ENCODE measurements around the gene TPGS1. TPM values are rescaled to one million over a fixed set of nuclear protein-coding genes. Genes with fewer than 3 reads are reported as not detected.

TPGS1 gene
- total RNA-seq, 5 donors from 2014 or later (not counting 1 experiment from before 2014, with no cell fraction given), result 22.2 to 44.4 (median 39.4) TPM

DNA sequence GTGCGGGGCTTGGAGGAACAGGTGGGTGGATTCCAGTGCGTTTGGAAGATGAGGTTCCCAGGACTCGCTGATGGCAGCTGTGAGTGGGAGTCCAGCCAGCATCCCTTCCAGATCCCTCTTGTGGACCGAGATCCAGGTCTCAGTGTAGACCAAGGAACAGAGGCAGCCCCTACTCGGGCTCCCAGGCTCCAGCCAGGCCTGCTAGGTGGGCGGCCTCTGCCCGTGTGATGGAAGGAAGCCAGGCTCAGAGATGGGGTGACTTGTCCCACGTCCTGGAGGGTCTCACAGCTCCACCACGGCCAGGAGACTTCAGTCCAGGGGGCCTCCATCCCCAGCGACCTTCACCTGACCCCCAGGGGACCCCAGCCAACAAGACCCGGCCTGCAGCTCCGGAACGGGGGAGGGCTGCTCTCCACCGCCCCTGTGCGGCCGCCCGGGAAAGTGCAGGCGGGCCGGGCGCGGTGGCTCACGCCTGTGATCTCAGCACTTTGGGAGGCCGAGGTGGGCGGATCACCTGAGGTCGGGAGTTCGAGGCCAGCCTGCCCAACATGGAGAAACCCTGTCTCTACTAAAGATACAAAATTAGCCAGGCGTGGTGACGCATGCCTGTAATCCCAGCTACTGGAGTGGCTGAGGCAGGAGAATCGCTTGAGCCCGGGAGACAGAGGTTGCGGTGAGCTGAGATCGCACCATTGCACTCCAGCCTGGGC lies 11.7 kb upstream of the TPGS1 start:
- ATAC-seq (replicated peaks in 1 of 4) (peak in 2 of 4 experiments; percentile 53 to 56), DNase-seq (peak in 18 of 35 experiments; percentile 16 to 63 (median 42))
- Mint-ChIP-seq H3K36me3 (peaks cover 3% of the 10 kb centered on the region), H3K27ac (no peak overlapping the region), H3K4me3 (peak overlapping the region in 1 of 3 donors; percentile 13), H3K4me1 (peaks cover 6 to 17% (median 15%) of the 10 kb centered on the region in 3 donors), H3K27me3 (peaks cover 11 to 16% of the 10 kb centered on the region in 2 donors), H3K9me3 (no peaks in the 10 kb centered on the region)
- H3K27me3 ChIP-seq (replicated peaks in 1 of 2; ENCODE audit: control insufficient read depth in 2 of 2, extremely low read depth in 1 of 2, insufficient read depth in 2 of 2, low read length in 1 of 2), result peaks cover 4 to 46% of the 10 kb centered on the region in 2 experiments
- ChIA-PET CTCF (interaction anchor here in 1 of 2 donors (1.0 to 1.3 kb wide), 3 partner anchors 9 to 15 kb away, joined by 3 read pairs; no protein-coding TSS in a partner anchor), POLR2A (no interaction called here)
- H3K36me3 ChIP-seq (ENCODE audit: control insufficient read depth in 2 of 2, extremely low read depth in 1 of 2, insufficient read depth in 1 of 2, low read length in 1 of 2), result no peaks in the 10 kb centered on the region
- H3K4me3 ChIP-seq (ENCODE audit: control insufficient read depth in 1 of 2, extremely low read depth in 1 of 2, low read length in 1 of 2), result no peak overlapping the region
- H3K27ac ChIP-seq (ENCODE audit: low read length), result no peak overlapping the region
- 31% methylated on average over 25 of the region's 32 CpGs for WGBS (ENCODE audit: insufficient coverage)
- H3K4me1 ChIP-seq (ENCODE audit: control insufficient read depth in 1 of 2, extremely low read depth in 1 of 2, insufficient read depth in 2 of 2, low read length in 2 of 2), result peaks cover 0 to 25% of the 10 kb centered on the region in 2 experiments
- H3K9me3 ChIP-seq, result no peaks in the 10 kb centered on the region

- Histone ChIP-seq H3K4me3 (ENCODE audit: control insufficient read depth in 1 of 2, extremely low read depth in 1 of 2, low read length in 1 of 2) (no peak within 1 kb of the TSS), H3K27me3 (replicated peaks in 1 of 2; ENCODE audit: control insufficient read depth in 2 of 2, extremely low read depth in 1 of 2, insufficient read depth in 2 of 2, low read length in 1 of 2) (peaks cover 4 to 46% of the 10 kb centered on the region in 2 experiments), H3K36me3 (ENCODE audit: control insufficient read depth in 2 of 2, extremely low read depth in 1 of 2, insufficient read depth in 1 of 2, low read length in 1 of 2) (no peaks in the 10 kb centered on the region), H3K27ac (ENCODE audit: low read length) (no peak within 1 kb of the TSS), H3K9me3 (no peaks in the 10 kb centered on the region), H3K4me1 (ENCODE audit: control insufficient read depth in 1 of 2, extremely low read depth in 1 of 2, insufficient read depth in 2 of 2, low read length in 2 of 2) (peaks cover 0 to 25% of the 10 kb centered on the region in 2 experiments)
- ATAC-seq (replicated peaks in 1 of 4), result no peak
- peaks cover 11 to 16% of the 10 kb centered on the region in 2 donors for H3K27me3 Mint-ChIP-seq
- H3K4me1 Mint-ChIP-seq, result peaks cover 6 to 17% (median 15%) of the 10 kb centered on the region in 3 donors
- no peaks in the 10 kb centered on the region for H3K9me3 Mint-ChIP-seq
- peak within 1 kb of the TSS in 1 of 3 donors; percentile 13 for H3K4me3 Mint-ChIP-seq
- H3K27ac Mint-ChIP-seq, result no peak within 1 kb of the TSS
- H3K36me3 Mint-ChIP-seq, result peaks cover 3% of the 10 kb centered on the region
- WGBS (ENCODE audit: insufficient coverage), result 18% methylated on average over 31 of the region's 33 CpGs
- ChIA-PET CTCF (interaction anchor here in 1 of 2 donors (1.0 to 1.3 kb wide), 2 partner anchors 8 to 11 kb away, joined by 3 read pairs; no protein-coding TSS in a partner anchor), POLR2A (no interaction called here)
- DNase-seq, result no peak
Observed at GRCh38 chr19:496112-496665, 11.1 kb upstream of the TPGS1 start, which contains the start of gene MADCAM1. Gene MADCAM1, plus strand, starts transcription at chr19:496486. Its CDS starts 14 bp downstream, at chr19:496500.

GRCh38 chr19:496986-497385 lies 10.3 kb upstream of the TPGS1 start:
- peaks cover 3% of the 10 kb centered on the region for H3K36me3 Mint-ChIP-seq
- H3K27me3 Mint-ChIP-seq, result peaks cover 11 to 16% of the 10 kb centered on the region in 2 donors
- 0% methylated on average over 4 of the region's 18 CpGs for WGBS (ENCODE audit: insufficient coverage)

GRCh38 chr19:497491-497868 lies 9.8 kb upstream of the TPGS1 start:
- H3K4me1 Mint-ChIP-seq, result peaks cover 6 to 17% (median 15%) of the 10 kb centered on the region in 3 donors
- Histone ChIP-seq H3K36me3 (ENCODE audit: control insufficient read depth in 2 of 2, extremely low read depth in 1 of 2, insufficient read depth in 1 of 2, low read length in 1 of 2) (no peaks in the 10 kb centered on the region), H3K27ac (ENCODE audit: low read length) (no peak overlapping the region), H3K9me3 (no peaks in the 10 kb centered on the region), H3K4me3 (ENCODE audit: control insufficient read depth in 1 of 2, extremely low read depth in 1 of 2, low read length in 1 of 2) (no peak overlapping the region), H3K4me1 (ENCODE audit: control insufficient read depth in 1 of 2, extremely low read depth in 1 of 2, insufficient read depth in 2 of 2, low read length in 2 of 2) (peaks cover 0 to 25% of the 10 kb centered on the region in 2 experiments), H3K27me3 (replicated peaks in 1 of 2; ENCODE audit: control insufficient read depth in 2 of 2, extremely low read depth in 1 of 2, insufficient read depth in 2 of 2, low read length in 1 of 2) (peaks cover 4 to 46% of the 10 kb centered on the region in 2 experiments)
- 2% methylated on average over 35 of the region's 36 CpGs for WGBS (ENCODE audit: insufficient coverage)
- ATAC-seq (replicated peaks in 1 of 4) (peak in 2 of 4 experiments; percentile 24 to 26), DNase-seq (no peak)
- CTCF ChIA-PET, result interaction anchor here in 1 of 2 donors (1.5 kb wide), 1 partner anchor 9 kb away, joined by 6 read pairs; no protein-coding TSS in a partner anchor
- POLR2A ChIA-PET, result no interaction called here
- H3K27me3 Mint-ChIP-seq, result peaks cover 11 to 16% of the 10 kb centered on the region in 2 donors
- H3K27ac Mint-ChIP-seq, result no peak overlapping the region
- H3K9me3 Mint-ChIP-seq, result no peaks in the 10 kb centered on the region
- no peak overlapping the region for H3K4me3 Mint-ChIP-seq
- peaks cover 3% of the 10 kb centered on the region for H3K36me3 Mint-ChIP-seq

More at GRCh38 chr19:496986-497385, 10.3 kb upstream of the TPGS1 start:
- Histone ChIP-seq H3K4me1 (ENCODE audit: control insufficient read depth in 1 of 2, extremely low read depth in 1 of 2, insufficient read depth in 2 of 2, low read length in 2 of 2) (peaks cover 0 to 25% of the 10 kb centered on the region in 2 experiments), H3K27ac (ENCODE audit: low read length) (no peak overlapping the region), H3K9me3 (no peaks in the 10 kb centered on the region), H3K36me3 (ENCODE audit: control insufficient read depth in 2 of 2, extremely low read depth in 1 of 2, insufficient read depth in 1 of 2, low read length in 1 of 2) (no peaks in the 10 kb centered on the region), H3K27me3 (replicated peaks in 1 of 2; ENCODE audit: control insufficient read depth in 2 of 2, extremely low read depth in 1 of 2, insufficient read depth in 2 of 2, low read length in 1 of 2) (peaks cover 4 to 46% of the 10 kb centered on the region in 2 experiments), H3K4me3 (ENCODE audit: control insufficient read depth in 1 of 2, extremely low read depth in 1 of 2, low read length in 1 of 2) (no peak overlapping the region)
- Mint-ChIP-seq H3K27ac (no peak overlapping the region), H3K4me3 (no peak overlapping the region), H3K9me3 (no peaks in the 10 kb centered on the region), H3K4me1 (peaks cover 6 to 17% (median 15%) of the 10 kb centered on the region in 3 donors)
- DNase-seq (no peak), ATAC-seq (replicated peaks in 1 of 4) (no peak)
- ChIA-PET CTCF (no interaction called here), POLR2A (no interaction called here)

DNA sequence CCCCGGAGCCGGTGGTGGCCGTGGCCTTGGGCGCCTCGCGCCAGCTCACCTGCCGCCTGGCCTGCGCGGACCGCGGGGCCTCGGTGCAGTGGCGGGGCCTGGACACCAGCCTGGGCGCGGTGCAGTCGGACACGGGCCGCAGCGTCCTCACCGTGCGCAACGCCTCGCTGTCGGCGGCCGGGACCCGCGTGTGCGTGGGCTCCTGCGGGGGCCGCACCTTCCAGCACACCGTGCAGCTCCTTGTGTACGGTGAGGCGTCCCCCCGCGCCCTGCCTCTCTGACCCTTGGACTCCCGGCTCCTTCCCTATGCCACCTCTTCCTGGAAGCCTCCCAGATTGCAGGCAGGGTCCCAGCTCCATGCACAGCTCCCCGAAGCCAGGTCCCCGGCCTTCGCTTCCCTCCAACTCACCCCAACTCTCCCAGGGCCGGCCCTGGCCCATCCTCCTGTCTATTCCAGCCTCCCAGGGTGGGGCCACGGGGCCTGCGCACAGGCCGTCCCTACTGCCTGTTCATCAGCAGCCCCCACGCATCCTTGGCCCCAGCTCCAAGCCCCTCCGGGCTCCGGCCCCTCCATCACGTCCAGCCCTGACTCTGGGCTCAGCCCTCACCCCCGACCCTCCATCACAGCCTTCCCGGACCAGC lies 9.3 kb upstream of the TPGS1 start:
- Histone ChIP-seq H3K36me3 (ENCODE audit: control insufficient read depth in 2 of 2, extremely low read depth in 1 of 2, insufficient read depth in 1 of 2, low read length in 1 of 2) (no peaks in the 10 kb centered on the region), H3K27ac (ENCODE audit: low read length) (no peak overlapping the region), H3K9me3 (no peaks in the 10 kb centered on the region), H3K27me3 (replicated peaks in 1 of 2; ENCODE audit: control insufficient read depth in 2 of 2, extremely low read depth in 1 of 2, insufficient read depth in 2 of 2, low read length in 1 of 2) (peaks cover 4 to 46% of the 10 kb centered on the region in 2 experiments), H3K4me1 (ENCODE audit: control insufficient read depth in 1 of 2, extremely low read depth in 1 of 2, insufficient read depth in 2 of 2, low read length in 2 of 2) (peaks cover 0 to 25% of the 10 kb centered on the region in 2 experiments), H3K4me3 (ENCODE audit: control insufficient read depth in 1 of 2, extremely low read depth in 1 of 2, low read length in 1 of 2) (no peak overlapping the region)
- POLR2A ChIA-PET, result no interaction called here
- CTCF ChIA-PET, result interaction anchor here (0.5 to 1.5 kb wide), 2 partner anchors 9 to 133 kb away, joined by 5 to 6 read pairs; no protein-coding TSS in a partner anchor
- no peak overlapping the region for H3K27ac Mint-ChIP-seq
- 9% methylated on average over 50 of the region's 50 CpGs for WGBS (ENCODE audit: insufficient coverage)
- peak overlapping the region in 2 of 3 donors; percentile 13 to 62 for H3K4me3 Mint-ChIP-seq
- DNase-seq (no peak), ATAC-seq (replicated peaks in 1 of 4) (peak in 2 of 4 experiments; percentile 28 to 36)
- H3K27me3 Mint-ChIP-seq, result peaks cover 11 to 16% of the 10 kb centered on the region in 2 donors
- peaks cover 3% of the 10 kb centered on the region for H3K36me3 Mint-ChIP-seq
- no peaks in the 10 kb centered on the region for H3K9me3 Mint-ChIP-seq
- peaks cover 4 to 17% (median 13%) of the 10 kb centered on the region in 3 donors for H3K4me1 Mint-ChIP-seq

GRCh38 chr19:498511-498891 lies 8.8 kb upstream of the TPGS1 start:
- POLR2A ChIA-PET, result no interaction called here

More at GRCh38 chr19:498511-498891, 8.8 kb upstream of the TPGS1 start:
- Histone ChIP-seq H3K4me3 (ENCODE audit: control insufficient read depth in 1 of 2, extremely low read depth in 1 of 2, low read length in 1 of 2) (no peak overlapping the region), H3K36me3 (ENCODE audit: control insufficient read depth in 2 of 2, extremely low read depth in 1 of 2, insufficient read depth in 1 of 2, low read length in 1 of 2) (no peaks in the 10 kb centered on the region), H3K27ac (ENCODE audit: low read length) (no peak overlapping the region), H3K4me1 (ENCODE audit: control insufficient read depth in 1 of 2, extremely low read depth in 1 of 2, insufficient read depth in 2 of 2, low read length in 2 of 2) (peaks cover 0 to 25% of the 10 kb centered on the region in 2 experiments), H3K9me3 (no peaks in the 10 kb centered on the region), H3K27me3 (replicated peaks in 1 of 2; ENCODE audit: control insufficient read depth in 2 of 2, extremely low read depth in 1 of 2, insufficient read depth in 2 of 2, low read length in 1 of 2) (peaks cover 4 to 45% of the 10 kb centered on the region in 2 experiments)
- H3K9me3 Mint-ChIP-seq, result no peaks in the 10 kb centered on the region
- CTCF ChIA-PET, result interaction anchor here in 1 of 2 donors (1.5 kb wide), 1 partner anchor 8 kb away, joined by 6 read pairs; no protein-coding TSS in a partner anchor
- peaks cover 3% of the 10 kb centered on the region for H3K36me3 Mint-ChIP-seq
- no peak for DNase-seq
- no peak for ATAC-seq (replicated peaks in 1 of 4)
- WGBS (ENCODE audit: insufficient coverage), result 26% methylated on average over 11 of the region's 26 CpGs
- peaks cover 11 to 16% of the 10 kb centered on the region in 2 donors for H3K27me3 Mint-ChIP-seq
- H3K4me3 Mint-ChIP-seq, result peak overlapping the region in 1 of 3 donors; percentile 62
- H3K4me1 Mint-ChIP-seq, result peaks cover 4 to 16% (median 13%) of the 10 kb centered on the region in 3 donors
- H3K27ac Mint-ChIP-seq, result no peak overlapping the region
